Amniotic epithelial cell (primary cell): ENCODE data around the gene POU3F3.

Experiments used
- DNase-seq: peaks from one replicate; pipeline ENCODE4 v3.0.0-alpha.2; 2010; ENCODE audit warnings: low read depth

Gene POU3F3

GRCh38 chr2:104853534-104854497 is at the start of gene POU3F3:
Gene POU3F3, plus strand, starts transcription at chr2:104854115. Its CDS starts 1,396 bp downstream, at chr2:104855511.
- DNase-seq = no peak

GRCh38 chr2:104804148-104804890 is 49.6 kb upstream of the POU3F3 start:
- DNase-seq = no peak

- no peak for DNase-seq
These were observed 41.6 kb upstream of the POU3F3 start for GRCh38 chr2:104812286-104812685.

GRCh38 chr2:104816143-104816542 is 37.8 kb upstream of the POU3F3 start:
- DNase-seq = no peak

- DNase-seq = no peak
These were observed 35.7 kb upstream of the POU3F3 start for GRCh38 chr2:104818264-104818663.

- DNase-seq = no peak
These were observed 33.8 kb upstream of the POU3F3 start for GRCh38 chr2:104820126-104820525.

GRCh38 chr2:104825124-104825865 is 28.6 kb upstream of the POU3F3 start:
- DNase-seq = no peak

- DNase-seq = no peak
These were observed 27.9 kb upstream of the POU3F3 start for GRCh38 chr2:104826016-104826415.

- DNase-seq = no peak
These were observed 22.2 kb upstream of the POU3F3 start for GRCh38 chr2:104831742-104832141.

- DNase-seq = no peak
These were observed 19.3 kb upstream of the POU3F3 start for GRCh38 chr2:104834431-104835153.

- DNase-seq = no peak
These were observed 17.6 kb upstream of the POU3F3 start for GRCh38 chr2:104836265-104836664.

GRCh38 chr2:104836841-104837240 is 17.1 kb upstream of the POU3F3 start:
- no peak for DNase-seq

- no peak for DNase-seq
These were observed 13.8 kb upstream of the POU3F3 start for GRCh38 chr2:104840156-104840555.

- no peak for DNase-seq
These were observed 12.9 kb upstream of the POU3F3 start for GRCh38 chr2:104840893-104841585.

GRCh38 chr2:104841744-104842143 is 12.2 kb upstream of the POU3F3 start:
- DNase-seq = no peak

- no peak for DNase-seq
These were observed 8.9 kb upstream of the POU3F3 start for GRCh38 chr2:104844807-104845551.

- DNase-seq = no peak
These were observed 8.4 kb upstream of the POU3F3 start for GRCh38 chr2:104845552-104845931.

GRCh38 chr2:104845946-104846785 is 7.7 kb upstream of the POU3F3 start:
- no peak for DNase-seq
